Activated B cell treated with CpG ODN at 0.5 μM for 24 hours (primary cell): ENCODE data around the gene ZBTB25. TPM values are rescaled to one million over a fixed set of nuclear protein-coding genes. Genes with fewer than 3 reads are reported as not detected.
A peak's percentile ranks its signal among the peaks of the same experiment; 100 is the strongest.

Experiments
- ATAC-seq: fragments of 200-7000 bp; cut with Tn5 transposase; one replicate; pipeline ENCODE4 v1.10.0; 2021; ENCODE audit warnings: low read depth, mild to moderate bottlenecking, moderate library complexity
- CTCF ChIA-PET: fragments of 350-600 bp; sonication (Branson Sonifier 250); formaldehyde crosslinking; loops from one replicate; lab custom pipeline; 2021; ENCODE audit warnings: antibody characterized with exemption; lab: Charles Lee
- POLR2A ChIA-PET: fragments of 350-600 bp; sonication (Branson Sonifier 250); formaldehyde crosslinking; loops from one replicate; lab custom pipeline; 2021; ENCODE audit warnings: antibody characterized with exemption; lab: Charles Lee
- DNase-seq: peaks from one replicate; pipeline ENCODE4 v3.0.0; 2022
- H3K27ac Mint-ChIP-seq: one replicate; pipeline ENCODE4 v1.8.0; 2020; ENCODE audit warnings: mixed read lengths
- H3K27me3 Mint-ChIP-seq: one replicate; pipeline ENCODE4 v1.8.0; 2021; ENCODE audit warnings: mixed read lengths
- H3K36me3 Mint-ChIP-seq: one replicate; pipeline ENCODE4 v1.8.0; 2021; ENCODE audit warnings: low read depth, mixed read lengths
- H3K4me1 Mint-ChIP-seq: one replicate; pipeline ENCODE4 v1.8.0; 2021; ENCODE audit warnings: mixed read lengths
- H3K4me3 Mint-ChIP-seq: one replicate; pipeline ENCODE4 v1.8.0; 2020; ENCODE audit warnings: mild to moderate bottlenecking, mixed read lengths
- H3K9me3 Mint-ChIP-seq: one replicate; pipeline ENCODE4 v1.8.0; 2020; ENCODE audit warnings: mixed read lengths
- intact Hi-C: fragments of 100-400 bp; cut with micrococcal nuclease; formaldehyde crosslinking; loops from one replicate; pipeline ENCODE4 v1.15.1; 2024
- total RNA-seq: library from RNA; stranded (reverse); gene quantifications from 2 replicates; pipeline ENCODE4 v1.2.3, GENCODE V29; 2022
- TF ChIP-seq, protein P1 (sequence below): fragments of 200-600 bp; IDR thresholded peaks from one replicate; pipeline ENCODE4 v1.8.0; 2022; ENCODE audit warnings: antibody characterized with exemption, mild to moderate bottlenecking

ZBTB25 gene
- total RNA-seq, 1 donor from 2014 or later, result 29.1 TPM

- Mint-ChIP-seq H3K4me1 (peaks cover 63% of the 10 kb centered on the region), H3K36me3 (peaks cover 21% of the 10 kb centered on the region), H3K27ac (no peak overlapping the region), H3K9me3 (no peaks in the 10 kb centered on the region), H3K27me3 (no peaks in the 10 kb centered on the region), H3K4me3 (no peak overlapping the region)
- TF ChIP-seq, protein P1, sequence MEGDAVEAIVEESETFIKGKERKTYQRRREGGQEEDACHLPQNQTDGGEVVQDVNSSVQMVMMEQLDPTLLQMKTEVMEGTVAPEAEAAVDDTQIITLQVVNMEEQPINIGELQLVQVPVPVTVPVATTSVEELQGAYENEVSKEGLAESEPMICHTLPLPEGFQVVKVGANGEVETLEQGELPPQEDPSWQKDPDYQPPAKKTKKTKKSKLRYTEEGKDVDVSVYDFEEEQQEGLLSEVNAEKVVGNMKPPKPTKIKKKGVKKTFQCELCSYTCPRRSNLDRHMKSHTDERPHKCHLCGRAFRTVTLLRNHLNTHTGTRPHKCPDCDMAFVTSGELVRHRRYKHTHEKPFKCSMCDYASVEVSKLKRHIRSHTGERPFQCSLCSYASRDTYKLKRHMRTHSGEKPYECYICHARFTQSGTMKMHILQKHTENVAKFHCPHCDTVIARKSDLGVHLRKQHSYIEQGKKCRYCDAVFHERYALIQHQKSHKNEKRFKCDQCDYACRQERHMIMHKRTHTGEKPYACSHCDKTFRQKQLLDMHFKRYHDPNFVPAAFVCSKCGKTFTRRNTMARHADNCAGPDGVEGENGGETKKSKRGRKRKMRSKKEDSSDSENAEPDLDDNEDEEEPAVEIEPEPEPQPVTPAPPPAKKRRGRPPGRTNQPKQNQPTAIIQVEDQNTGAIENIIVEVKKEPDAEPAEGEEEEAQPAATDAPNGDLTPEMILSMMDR, result no peak
- ATAC-seq (no peak), DNase-seq (no peak)
- CTCF ChIA-PET, result no interaction called here
- intact Hi-C loops, result no loop called here
- POLR2A ChIA-PET, result interaction anchor here (0.7 to 1.9 kb wide), 3 partner anchors 10 to 279 kb away, joined by 7 to 11 read pairs (median 10); partner anchors contain the start of genes ZBTB1 and ZBTB25
Observed at GRCh38 chr14:64515053-64515452, 11.4 kb upstream of the ZBTB25 start.

DNA sequence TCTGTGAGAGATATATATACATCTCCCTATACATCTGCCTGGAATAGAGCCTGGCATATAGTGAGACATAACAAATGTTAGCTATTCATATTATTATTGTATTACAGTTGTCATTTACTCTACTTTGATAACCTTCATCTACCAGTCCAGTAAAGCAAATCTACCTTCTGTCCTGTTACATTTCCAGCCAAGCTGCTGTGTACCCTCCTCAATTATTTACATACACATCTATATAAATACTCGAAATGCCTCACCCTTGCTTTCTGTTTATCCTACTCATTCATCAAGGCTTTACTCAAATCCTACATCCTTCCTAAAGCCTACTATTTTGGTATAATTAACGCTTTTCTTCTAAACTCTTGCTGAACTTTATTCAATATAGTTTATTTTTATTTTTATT is 9.6 kb upstream of the ZBTB25 start:
- no peak for DNase-seq
- no peak overlapping the region for H3K27ac Mint-ChIP-seq
- H3K9me3 Mint-ChIP-seq, result no peaks in the 10 kb centered on the region
- POLR2A ChIA-PET, result interaction anchor here (1.0 kb wide), 1 partner anchor 8 kb away, joined by 6 read pairs; the partner anchor contains the start of gene ZBTB1
- CTCF ChIA-PET, result interaction anchor here (1.5 to 3.2 kb wide), 2 partner anchors 9 to 27 kb away, joined by 4 to 22 read pairs; partner anchors contain the start of gene HSPA2
- TF ChIP-seq, protein P1, result no peak
- ATAC-seq, result no peak
- peaks cover 20% of the 10 kb centered on the region for H3K36me3 Mint-ChIP-seq
- intact Hi-C loops, result no loop called here
- H3K4me1 Mint-ChIP-seq, result peaks cover 79% of the 10 kb centered on the region
- H3K4me3 Mint-ChIP-seq, result no peak overlapping the region
- no peaks in the 10 kb centered on the region for H3K27me3 Mint-ChIP-seq

GRCh38 chr14:64510825-64511671 is 7.4 kb upstream of the ZBTB25 start:
- H3K9me3 Mint-ChIP-seq, result no peaks in the 10 kb centered on the region
- H3K4me3 Mint-ChIP-seq, result peak overlapping the region; percentile 1
- H3K27me3 Mint-ChIP-seq, result no peaks in the 10 kb centered on the region
- CTCF ChIA-PET, result interaction anchor here (0.6 to 4.6 kb wide), 28 partner anchors 9 to 168 kb away, joined by 3 to 41 read pairs (median 4); partner anchors contain the start of gene HSPA2
- intact Hi-C loops, result loop anchor here (1.0 kb wide), 5 partner anchors 9 to 167 kb away; no protein-coding TSS in a partner anchor
- H3K4me1 Mint-ChIP-seq, result peaks cover 86% of the 10 kb centered on the region
- peaks cover 17% of the 10 kb centered on the region for H3K36me3 Mint-ChIP-seq
- TF ChIP-seq, protein P1, result peak; percentile 88
- peak overlapping the region; percentile 51 for H3K27ac Mint-ChIP-seq
- ATAC-seq (peak; percentile 36), DNase-seq (no peak)
- POLR2A ChIA-PET, result interaction anchor here (0.5 to 2.0 kb wide), 9 partner anchors 9 to 1993 kb away, joined by 3 to 11 read pairs (median 5); partner anchors contain the start of genes HSPA2 and MTHFD1

- POLR2A ChIA-PET, result interaction anchor here (0.7 to 3.0 kb wide), 5 partner anchors 33 to 569 kb away, joined by 3 to 11 read pairs (median 3); partner anchors contain the start of gene MTHFD1
Observed at GRCh38 chr14:64509036-64509435, 5.4 kb upstream of the ZBTB25 start.

More at GRCh38 chr14:64509036-64509435, 5.4 kb upstream of the ZBTB25 start:
- DNase-seq (no peak), ATAC-seq (no peak)
- H3K4me3 Mint-ChIP-seq, result peak overlapping the region; percentile 26
- H3K36me3 Mint-ChIP-seq, result peaks cover 25% of the 10 kb centered on the region
- peak overlapping the region; percentile 51 for H3K27ac Mint-ChIP-seq
- peaks cover 82% of the 10 kb centered on the region for H3K4me1 Mint-ChIP-seq
- TF ChIP-seq, protein P1, result no peak
- CTCF ChIA-PET, result interaction anchor here (3.0 to 4.6 kb wide), 3 partner anchors 31 to 166 kb away, joined by 18 to 41 read pairs (median 33); no protein-coding TSS in a partner anchor
- H3K27me3 Mint-ChIP-seq, result no peaks in the 10 kb centered on the region
- intact Hi-C loops, result loop anchor here (10.0 kb wide), 3 partner anchors 476 to 1034 kb away; partner anchors contain the start of genes FNTB and SYNE2
- no peaks in the 10 kb centered on the region for H3K9me3 Mint-ChIP-seq
